Hepatocyte (in vitro differentiated cells): ENCODE measurements around the gene BCL7C. TPM values are rescaled to one million over a fixed set of nuclear protein-coding genes. Genes with fewer than 3 reads are reported as not detected.

Experiments used
- DNase-seq: peaks from one replicate; pipeline ENCODE4 v3.0.0-alpha.2; 2016; ENCODE audit warnings: low spot score
- H2AFZ ChIP-seq: fragments of 200-600 bp; sonication (generic); 2 replicates; pipeline ENCODE4 v1.6.0; 2016; ENCODE audit warnings: antibody characterized with exemption, mild to moderate bottlenecking
- H3K27ac ChIP-seq: fragments of 200-600 bp; sonication (generic); 2 replicates; pipeline ENCODE4 v1.5.1; 2016; ENCODE audit warnings: mild to moderate bottlenecking
- H3K27me3 ChIP-seq: fragments of 200-600 bp; sonication (generic); 2 replicates; pipeline ENCODE4 v1.6.1; 2016
- H3K36me3 ChIP-seq: fragments of 200-600 bp; sonication (generic); replicated peaks from 2 replicates; pipeline ENCODE4 v1.5.1; 2016; ENCODE audit warnings: low read depth; ENCODE audit not compliant: insufficient read depth
- H3K4me1 ChIP-seq: fragments of 200-600 bp; sonication (generic); 2 replicates; pipeline ENCODE4 v1.5.1; 2016; ENCODE audit warnings: mild to moderate bottlenecking, moderate library complexity; ENCODE audit not compliant: insufficient read depth
- H3K4me2 ChIP-seq: fragments of 200-600 bp; sonication (generic); 2 replicates; pipeline ENCODE4 v1.6.0; 2016
- H3K4me3 ChIP-seq: fragments of 200-600 bp; sonication (generic); 2 replicates; pipeline ENCODE4 v1.5.1; 2016; ENCODE audit warnings: mild to moderate bottlenecking
- H3K79me2 ChIP-seq: fragments of 200-600 bp; sonication (generic); 2 replicates; pipeline ENCODE4 v1.6.0; 2017; ENCODE audit warnings: mild to moderate bottlenecking
- H3K9me2 ChIP-seq: fragments of 200-600 bp; sonication (generic); replicated peaks from 2 replicates; pipeline ENCODE4 v1.6.0; 2017; ENCODE audit warnings: mild to moderate bottlenecking; ENCODE audit not compliant: insufficient read depth
- H3K9me3 ChIP-seq: fragments of 200-600 bp; sonication (generic); 2 replicates; pipeline ENCODE4 v1.5.1; 2016; ENCODE audit warnings: low read depth, mild to moderate bottlenecking
- H4K20me1 ChIP-seq: fragments of 200-600 bp; sonication (generic); 2 replicates; pipeline ENCODE4 v1.6.0; 2016; ENCODE audit warnings: mild to moderate bottlenecking; ENCODE audit not compliant: insufficient read depth, poor library complexity, severe bottlenecking
- EZH2 ChIP-seq: fragments of 200-600 bp; sonication (generic); IDR thresholded peaks from 2 replicates; pipeline ENCODE4 v1.6.1; 2016; ENCODE audit warnings: antibody characterized with exemption, mild to moderate bottlenecking, borderline replicate concordance
- EZH2phosphoT487 ChIP-seq: fragments of 200-600 bp; sonication (generic); IDR thresholded peaks from one replicate; pipeline ENCODE4 v1.6.1; 2018; ENCODE audit warnings: antibody characterized with exemption, mild to moderate bottlenecking, low read depth, moderate library complexity; ENCODE audit not compliant: unreplicated experiment, severe bottlenecking
- WGBS: methylation state at CpG from one replicate; pipeline ENCODE4 v1.1.6; 2016; ENCODE audit warnings: low lambda C conversion rate; ENCODE audit errors: missing lambda C conversion rate; 5-methylcytosine and 5-hydroxymethylcytosine counted together
- polyA plus RNA-seq: library from polyadenylated mRNA; unstranded; fragments of >200 nt; fragmentation: Nextera tagmentation; extraction: Ambion mirVana; gene quantifications from 2 replicates; pipeline ENCODE4 v1.2.1, GENCODE V29; 2016
- total RNA-seq: library from RNA; depleted of rRNA; stranded (reverse); fragments of >200 nt; gene quantifications from 2 replicates; pipeline ENCODE4 v1.2.3, GENCODE V29; 2014
- TF ChIP-seq, protein P1 (sequence below): fragments of 200-600 bp; sonication (generic); IDR thresholded peaks from 2 replicates; pipeline ENCODE4 v1.5.1; 2016; ENCODE audit warnings: antibody characterized with exemption, mild to moderate bottlenecking; ENCODE audit not compliant: poor library complexity

Gene BCL7C
- total and polyA plus RNA-seq, 2 experiments from 2014 or later, result 25.7 to 54.1 TPM

DNA sequence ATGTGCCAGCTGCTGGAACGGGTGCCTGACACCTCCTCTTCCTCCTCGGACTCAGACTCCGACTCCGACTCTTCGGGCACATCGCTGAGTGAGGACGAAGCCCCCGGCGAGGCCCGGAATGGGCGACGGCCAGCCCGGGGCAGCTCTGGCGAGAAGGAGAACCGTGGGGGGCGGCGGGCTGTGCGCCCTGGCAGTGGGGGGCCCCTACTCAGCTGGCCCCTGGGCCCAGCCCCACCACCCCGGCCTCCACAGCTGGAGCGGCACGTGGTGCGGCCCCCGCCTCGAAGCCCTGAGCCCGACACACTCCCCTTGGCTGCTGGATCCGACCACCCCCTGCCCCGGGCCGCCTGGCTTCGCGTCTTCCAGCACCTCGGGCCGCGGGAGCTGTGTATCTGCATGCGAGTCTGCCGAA lies 36.3 kb upstream of the BCL7C start:
- Histone ChIP-seq H3K4me3 (no peak overlapping the region), H3K36me3 (no peaks in the 10 kb centered on the region), H3K27me3 (no peaks in the 10 kb centered on the region), H3K27ac (no peak overlapping the region), H3K4me1 (no peaks in the 10 kb centered on the region), H3K9me2 (no peaks in the 10 kb centered on the region), H3K4me2 (no peak overlapping the region), H3K9me3 (no peaks in the 10 kb centered on the region), H2AFZ (no peak overlapping the region), H4K20me1 (no peaks in the 10 kb centered on the region), H3K79me2 (peaks cover 4% of the 10 kb centered on the region)
- TF ChIP-seq, protein P1, sequence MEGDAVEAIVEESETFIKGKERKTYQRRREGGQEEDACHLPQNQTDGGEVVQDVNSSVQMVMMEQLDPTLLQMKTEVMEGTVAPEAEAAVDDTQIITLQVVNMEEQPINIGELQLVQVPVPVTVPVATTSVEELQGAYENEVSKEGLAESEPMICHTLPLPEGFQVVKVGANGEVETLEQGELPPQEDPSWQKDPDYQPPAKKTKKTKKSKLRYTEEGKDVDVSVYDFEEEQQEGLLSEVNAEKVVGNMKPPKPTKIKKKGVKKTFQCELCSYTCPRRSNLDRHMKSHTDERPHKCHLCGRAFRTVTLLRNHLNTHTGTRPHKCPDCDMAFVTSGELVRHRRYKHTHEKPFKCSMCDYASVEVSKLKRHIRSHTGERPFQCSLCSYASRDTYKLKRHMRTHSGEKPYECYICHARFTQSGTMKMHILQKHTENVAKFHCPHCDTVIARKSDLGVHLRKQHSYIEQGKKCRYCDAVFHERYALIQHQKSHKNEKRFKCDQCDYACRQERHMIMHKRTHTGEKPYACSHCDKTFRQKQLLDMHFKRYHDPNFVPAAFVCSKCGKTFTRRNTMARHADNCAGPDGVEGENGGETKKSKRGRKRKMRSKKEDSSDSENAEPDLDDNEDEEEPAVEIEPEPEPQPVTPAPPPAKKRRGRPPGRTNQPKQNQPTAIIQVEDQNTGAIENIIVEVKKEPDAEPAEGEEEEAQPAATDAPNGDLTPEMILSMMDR, result no peak
- TF ChIP-seq EZH2phosphoT487 (no peak), EZH2 (no peak)
- DNase-seq, result no peak
- WGBS, result 95% methylated on average over 24 of the region's 35 CpGs

DNA sequence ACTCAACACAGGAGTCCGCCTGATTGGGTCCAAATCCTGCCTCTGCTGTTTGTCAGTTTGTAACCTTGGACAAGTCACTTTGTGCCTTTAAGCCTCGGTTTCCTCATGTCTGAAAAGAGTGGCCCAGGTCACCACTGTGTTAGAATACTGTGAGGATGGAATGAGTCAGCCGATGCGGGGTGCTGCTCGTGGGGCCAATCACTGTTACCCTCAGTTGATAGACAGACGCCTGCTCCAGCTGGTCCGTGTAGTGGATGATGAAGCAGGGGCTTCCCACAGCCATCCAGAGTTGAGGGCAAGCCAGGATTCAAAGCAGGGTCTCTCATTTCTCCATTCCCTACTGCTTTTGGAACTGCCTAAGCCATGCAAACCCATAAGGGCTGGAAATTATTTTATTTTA lies 35.3 kb upstream of the BCL7C start:
- H3K4me2 ChIP-seq, result no peak overlapping the region
- peaks cover 3% of the 10 kb centered on the region for H4K20me1 ChIP-seq
- 90% methylated on average over 7 of the region's 7 CpGs for WGBS
- H3K27me3 ChIP-seq, result no peaks in the 10 kb centered on the region
- H3K4me3 ChIP-seq, result no peak overlapping the region
- peaks cover 5% of the 10 kb centered on the region for H3K4me1 ChIP-seq
- no peaks in the 10 kb centered on the region for H3K9me2 ChIP-seq
- TF ChIP-seq EZH2, result no peak
- TF ChIP-seq, protein P1, result no peak
- TF ChIP-seq EZH2phosphoT487, result no peak
- no peak overlapping the region for H2AFZ ChIP-seq
- no peaks in the 10 kb centered on the region for H3K9me3 ChIP-seq
- no peak overlapping the region for H3K27ac ChIP-seq
- no peak for DNase-seq
- H3K36me3 ChIP-seq, result no peaks in the 10 kb centered on the region
- H3K79me2 ChIP-seq, result peaks cover 8% of the 10 kb centered on the region

DNA sequence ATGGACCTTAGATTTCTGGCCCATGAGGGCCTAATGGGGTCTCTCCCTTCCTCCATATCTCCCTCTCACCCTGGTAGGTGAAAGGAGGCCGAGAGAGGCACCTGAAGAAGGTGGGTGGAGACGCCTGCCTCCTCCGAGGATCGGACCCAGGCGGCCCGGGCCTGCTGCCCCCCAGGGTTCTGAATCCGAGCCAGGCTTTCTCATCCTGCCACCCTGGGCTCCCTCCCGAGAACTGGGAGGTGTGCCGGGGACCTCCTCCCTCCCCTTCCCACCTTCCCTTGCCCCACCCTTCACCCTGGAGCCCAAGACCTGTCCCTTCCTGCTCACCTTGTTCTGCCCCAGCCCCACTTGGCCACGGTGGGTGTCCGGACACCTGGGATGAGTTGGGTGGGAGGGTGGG lies 34.5 kb upstream of the BCL7C start:
- peaks cover 14% of the 10 kb centered on the region for H3K79me2 ChIP-seq
- H3K4me3 ChIP-seq, result no peak overlapping the region
- peak; percentile 3 for DNase-seq
- 95% methylated on average over 4 of the region's 11 CpGs for whole genome bisulfite sequencing
- TF ChIP-seq EZH2 (no peak), EZH2phosphoT487 (no peak)
- TF ChIP-seq, protein P1, result no peak
- H3K9me3 ChIP-seq, result no peaks in the 10 kb centered on the region
- H3K27me3 ChIP-seq, result no peaks in the 10 kb centered on the region
- H3K4me1 ChIP-seq, result peaks cover 5% of the 10 kb centered on the region
- peaks cover 3% of the 10 kb centered on the region for H4K20me1 ChIP-seq
- H3K36me3 ChIP-seq, result no peaks in the 10 kb centered on the region
- no peak overlapping the region for H3K27ac ChIP-seq
- H2AFZ ChIP-seq, result no peak overlapping the region
- H3K9me2 ChIP-seq, result no peaks in the 10 kb centered on the region
- H3K4me2 ChIP-seq, result no peak overlapping the region

DNA sequence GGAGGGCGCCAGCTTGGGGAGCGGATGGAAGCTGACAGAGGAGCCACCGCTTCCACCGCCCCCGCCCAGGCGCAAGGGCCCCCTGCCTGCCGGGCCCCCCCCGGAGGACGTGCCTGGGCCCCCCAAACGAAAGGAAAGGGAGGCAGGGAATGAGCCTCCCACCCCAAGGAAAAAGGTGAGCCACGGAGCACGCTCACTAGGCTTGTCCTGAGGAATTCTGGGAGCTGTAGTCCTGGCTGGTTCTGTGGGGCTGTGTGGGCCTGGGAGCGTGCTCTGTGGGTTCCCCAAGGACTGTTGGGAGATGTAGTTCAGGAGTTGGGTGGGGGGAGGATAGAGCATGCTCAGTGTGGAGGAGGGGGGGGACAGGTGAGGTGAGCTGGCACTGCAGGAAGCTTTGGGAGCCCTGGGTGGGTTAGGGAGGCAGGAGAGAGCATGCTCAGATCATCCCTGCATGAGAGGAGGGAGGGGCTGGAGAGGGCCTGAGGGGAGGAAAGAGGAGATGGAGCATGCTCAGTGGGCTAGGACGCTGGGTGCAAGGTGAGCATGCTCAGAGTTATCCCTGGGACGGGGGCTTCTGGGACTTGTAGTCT lies 34.0 kb upstream of the BCL7C start:
- Histone ChIP-seq H3K4me2 (no peak overlapping the region), H4K20me1 (peaks cover 3% of the 10 kb centered on the region), H3K4me3 (no peak overlapping the region), H3K27me3 (no peaks in the 10 kb centered on the region), H3K27ac (no peak overlapping the region), H3K9me2 (no peaks in the 10 kb centered on the region), H3K36me3 (no peaks in the 10 kb centered on the region), H3K9me3 (no peaks in the 10 kb centered on the region), H2AFZ (no peak overlapping the region), H3K79me2 (peaks cover 14% of the 10 kb centered on the region), H3K4me1 (peaks cover 5% of the 10 kb centered on the region)
- no peak for TF ChIP-seq EZH2phosphoT487
- no peak for TF ChIP-seq EZH2
- TF ChIP-seq, protein P1, result no peak
- peak; percentile 71 for DNase-seq
- 74% methylated on average over 11 of the region's 15 CpGs for whole genome bisulfite sequencing
